WERI-Rb-1 (cell line): ENCODE measurements around the gene DPP8.
"Not testable (repeated sequence)": the region's sequence is repeated elsewhere in the genome, so short reads cannot be mapped to it uniquely, and the experiment has no call there.

ENCODE experiments used
- DNase-seq: peaks from one replicate; pipeline ENCODE4 v3.0.0-alpha.2; 2020
- H3K27ac ChIP-seq: fragments of 250-450 bp; sonication (Bioruptor Pico); 2 replicates; pipeline ENCODE4 v1.5.1; 2020; ENCODE audit warnings: mild to moderate bottlenecking, moderate library complexity
- H3K27me3 ChIP-seq: fragments of 250-450 bp; sonication (Bioruptor Pico); 2 replicates; pipeline ENCODE4 v1.5.1; 2021; ENCODE audit warnings: mild to moderate bottlenecking, low read depth, moderate library complexity; ENCODE audit not compliant: insufficient read depth, severe bottlenecking
- H3K36me3 ChIP-seq: fragments of 250-450 bp; sonication (Bioruptor Pico); 2 replicates; pipeline ENCODE4 v1.5.1; 2020; ENCODE audit warnings: mild to moderate bottlenecking, moderate library complexity
- H3K4me3 ChIP-seq: 2 replicates; pipeline ENCODE4 v1.5.1; 2011; ENCODE audit warnings: low read depth, mild to moderate bottlenecking, control low read depth, low read length
- H3K9me3 ChIP-seq: fragments of 250-450 bp; sonication (Bioruptor Pico); 2 replicates; pipeline ENCODE4 v1.5.1; 2021; ENCODE audit warnings: mild to moderate bottlenecking, moderate library complexity; ENCODE audit not compliant: severe bottlenecking
- TF ChIP-seq, protein P1 (sequence below): IDR thresholded peaks from 2 replicates; pipeline ENCODE4 v1.5.1; 2011; ENCODE audit warnings: low read depth, mild to moderate bottlenecking, control low read depth, inconsistent platforms, low read length

Gene DPP8

DNA sequence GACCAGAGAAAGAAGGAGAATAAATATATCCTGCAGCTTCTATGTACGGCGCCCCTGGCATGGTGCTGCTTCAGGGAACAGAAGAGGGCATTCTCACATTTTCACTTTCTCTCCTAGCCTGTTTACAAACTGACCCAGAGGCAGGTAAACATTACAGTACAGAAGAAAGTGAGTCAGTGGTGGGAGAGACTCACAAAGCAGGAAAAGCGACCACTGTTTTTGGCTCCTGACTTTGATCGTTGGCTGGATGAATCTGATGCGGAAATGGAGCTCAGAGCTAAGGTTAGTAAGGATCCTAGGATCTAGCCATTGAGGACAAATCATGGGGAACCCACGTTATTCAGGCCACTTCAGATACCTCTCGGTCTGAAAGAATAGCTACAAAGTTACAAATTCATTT lies 39.1 kb upstream of the DPP8 start:
- no peak overlapping the region for H3K27ac ChIP-seq
- H3K36me3 ChIP-seq = peaks cover 88% of the 10 kb centered on the region
- no peak for DNase-seq
- H3K4me3 ChIP-seq = no peak overlapping the region
- TF ChIP-seq, protein P1, sequence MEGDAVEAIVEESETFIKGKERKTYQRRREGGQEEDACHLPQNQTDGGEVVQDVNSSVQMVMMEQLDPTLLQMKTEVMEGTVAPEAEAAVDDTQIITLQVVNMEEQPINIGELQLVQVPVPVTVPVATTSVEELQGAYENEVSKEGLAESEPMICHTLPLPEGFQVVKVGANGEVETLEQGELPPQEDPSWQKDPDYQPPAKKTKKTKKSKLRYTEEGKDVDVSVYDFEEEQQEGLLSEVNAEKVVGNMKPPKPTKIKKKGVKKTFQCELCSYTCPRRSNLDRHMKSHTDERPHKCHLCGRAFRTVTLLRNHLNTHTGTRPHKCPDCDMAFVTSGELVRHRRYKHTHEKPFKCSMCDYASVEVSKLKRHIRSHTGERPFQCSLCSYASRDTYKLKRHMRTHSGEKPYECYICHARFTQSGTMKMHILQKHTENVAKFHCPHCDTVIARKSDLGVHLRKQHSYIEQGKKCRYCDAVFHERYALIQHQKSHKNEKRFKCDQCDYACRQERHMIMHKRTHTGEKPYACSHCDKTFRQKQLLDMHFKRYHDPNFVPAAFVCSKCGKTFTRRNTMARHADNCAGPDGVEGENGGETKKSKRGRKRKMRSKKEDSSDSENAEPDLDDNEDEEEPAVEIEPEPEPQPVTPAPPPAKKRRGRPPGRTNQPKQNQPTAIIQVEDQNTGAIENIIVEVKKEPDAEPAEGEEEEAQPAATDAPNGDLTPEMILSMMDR = no peak
- H3K9me3 ChIP-seq = no peaks in the 10 kb centered on the region
- no peaks in the 10 kb centered on the region for H3K27me3 ChIP-seq

- TF ChIP-seq, protein P1 = no peak
- Histone ChIP-seq H3K27me3 (no peaks in the 10 kb centered on the region), H3K9me3 (no peaks in the 10 kb centered on the region), H3K27ac (no peak overlapping the region), H3K4me3 (no peak overlapping the region), H3K36me3 (peaks cover 66% of the 10 kb centered on the region)
- DNase-seq = no peak
Observed at GRCh38 chr15:65553691-65554090, 36.2 kb upstream of the DPP8 start.

- H3K36me3 ChIP-seq = peaks cover 60% of the 10 kb centered on the region
- not testable (repeated sequence) for H3K27me3 ChIP-seq, H3K9me3 ChIP-seq, DNase-seq, H3K4me3 ChIP-seq, H3K27ac ChIP-seq
Observed at GRCh38 chr15:65552851-65553250, 35.4 kb upstream of the DPP8 start.

DNA sequence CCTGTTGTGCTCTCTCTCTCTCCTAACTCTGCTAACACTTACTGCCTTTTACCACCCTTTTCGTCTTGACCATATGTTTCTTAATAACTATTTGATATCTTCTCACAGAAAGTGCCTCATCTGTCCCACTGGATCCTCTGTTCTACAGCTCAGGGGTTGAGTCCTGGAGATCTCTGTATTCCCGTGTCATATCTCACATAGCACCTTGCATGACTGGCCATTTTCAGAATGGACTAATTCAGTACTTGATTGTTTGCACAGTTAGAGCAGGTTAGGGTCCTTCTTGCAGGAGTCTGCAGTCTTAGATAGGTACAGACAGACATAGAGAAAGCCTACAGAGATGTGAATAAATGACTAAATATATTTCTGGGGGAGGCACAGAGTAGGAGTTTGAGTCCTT lies 33.7 kb upstream of the DPP8 start:
- H3K4me3 ChIP-seq = no peak overlapping the region
- H3K27me3 ChIP-seq = no peaks in the 10 kb centered on the region

DNA sequence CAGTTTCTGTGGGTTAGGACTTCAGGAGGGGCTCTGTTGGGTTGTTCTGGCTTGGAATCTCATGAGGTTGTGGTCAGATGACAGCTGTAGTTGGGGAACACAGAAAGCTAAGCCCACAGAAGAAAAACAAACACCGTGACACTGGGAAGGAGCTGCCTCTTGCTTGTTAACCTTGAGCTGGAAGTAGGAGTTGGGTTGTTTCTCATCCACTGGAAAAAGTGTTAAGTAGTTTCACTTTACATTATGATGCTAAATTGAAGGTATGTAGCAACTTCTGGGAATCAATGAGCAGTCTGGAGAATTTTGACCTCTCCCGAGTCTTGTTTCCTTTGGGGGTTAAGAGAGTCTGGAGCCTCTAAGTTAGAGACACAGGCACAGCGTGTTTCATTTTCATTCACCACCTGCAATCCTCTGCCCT lies 33.2 kb upstream of the DPP8 start:
- no peak overlapping the region for H3K27ac ChIP-seq
- TF ChIP-seq, protein P1 = no peak

More for the DNA sequence above, 33.7 kb upstream of the DPP8 start:
- TF ChIP-seq, protein P1 = no peak
- Histone ChIP-seq H3K27ac (no peak overlapping the region), H3K36me3 (peaks cover 47% of the 10 kb centered on the region), H3K9me3 (no peaks in the 10 kb centered on the region)
- no peak for DNase-seq

GRCh38 chr15:65549288-65549687 lies 31.8 kb upstream of the DPP8 start:
- not testable (repeated sequence) for H3K4me3 ChIP-seq, DNase-seq, H3K27ac ChIP-seq, H3K27me3 ChIP-seq, H3K9me3 ChIP-seq
- H3K36me3 ChIP-seq = peaks cover 28% of the 10 kb centered on the region

More for the DNA sequence above, 33.2 kb upstream of the DPP8 start:
- no peak for DNase-seq
- Histone ChIP-seq H3K27me3 (no peaks in the 10 kb centered on the region), H3K4me3 (no peak overlapping the region), H3K9me3 (no peaks in the 10 kb centered on the region), H3K36me3 (peaks cover 42% of the 10 kb centered on the region)

DNA sequence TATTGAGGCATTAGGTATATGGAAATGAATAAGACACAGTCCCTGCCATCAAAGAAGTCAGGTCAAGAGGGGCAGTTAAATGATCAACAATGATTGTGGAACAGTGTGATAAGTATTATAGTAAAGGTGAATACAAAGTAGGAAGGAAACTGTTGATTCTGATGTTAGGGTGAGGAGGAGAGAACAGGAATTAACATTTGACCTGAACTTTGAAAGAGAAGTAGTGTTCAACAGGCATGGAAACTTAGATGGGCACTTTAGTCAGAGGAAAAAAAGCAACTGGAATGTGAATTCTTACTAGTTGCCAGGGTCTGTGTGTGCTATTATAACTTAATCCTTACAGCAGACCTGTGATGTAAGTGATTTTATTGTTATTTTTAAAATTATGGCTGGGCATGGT lies 30.4 kb upstream of the DPP8 start:
- no peak overlapping the region for H3K4me3 ChIP-seq
- H3K36me3 ChIP-seq = peaks cover 16% of the 10 kb centered on the region
- no peaks in the 10 kb centered on the region for H3K9me3 ChIP-seq
- no peak overlapping the region for H3K27ac ChIP-seq
- no peak for DNase-seq
- H3K27me3 ChIP-seq = no peaks in the 10 kb centered on the region
- TF ChIP-seq, protein P1 = no peak
